Breast epithelium (tissue), 3 donors: ENCODE results near the gene WBP2NL.

Source experiments
- POLR2A ChIP-seq: fragments of 450-650 bp; IDR thresholded peaks from one replicate; pipeline ENCODE4 v1.6.1; 2016; ENCODE audit warnings: antibody characterized with exemption, mild to moderate bottlenecking, moderate library complexity
- POLR2AphosphoS5 ChIP-seq, 3 donors: sonication (generic); formaldehyde crosslinking; IDR thresholded peaks; one replicate each; pipeline ENCODE4 v1.6.1; 2017; ENCODE audit warnings: antibody characterized with exemption in 3 of 3
- TF ChIP-seq, protein P1 (sequence below), 3 donors: fragments of 450-650 bp; IDR thresholded peaks; one replicate each; pipeline ENCODE4 v1.5.1; 2016 to 2017; ENCODE audit warnings: antibody characterized with exemption in 3 of 3, mild to moderate bottlenecking in 3 of 3, moderate library complexity in 3 of 3

DNA sequence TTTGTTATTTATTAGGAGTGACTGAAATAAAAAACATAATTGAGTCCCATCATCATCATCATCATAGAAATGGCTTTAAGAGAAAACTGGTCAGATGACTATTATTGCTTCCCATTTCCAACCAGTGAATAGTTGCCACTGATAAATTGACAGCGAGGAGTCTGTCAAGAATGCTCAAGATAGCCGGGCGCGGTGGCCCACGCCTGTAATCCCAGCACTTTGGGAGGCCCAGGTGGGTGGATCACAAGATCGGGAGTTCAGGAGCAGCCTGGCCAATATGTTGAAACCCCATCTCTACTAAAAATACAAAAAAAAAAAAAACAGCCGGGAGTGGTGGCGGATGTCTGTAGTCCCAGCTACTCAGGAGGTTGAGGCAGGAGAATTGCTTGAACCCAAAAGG, 1.9 kb downstream of the WBP2NL start:
- TF ChIP-seq, protein P1, sequence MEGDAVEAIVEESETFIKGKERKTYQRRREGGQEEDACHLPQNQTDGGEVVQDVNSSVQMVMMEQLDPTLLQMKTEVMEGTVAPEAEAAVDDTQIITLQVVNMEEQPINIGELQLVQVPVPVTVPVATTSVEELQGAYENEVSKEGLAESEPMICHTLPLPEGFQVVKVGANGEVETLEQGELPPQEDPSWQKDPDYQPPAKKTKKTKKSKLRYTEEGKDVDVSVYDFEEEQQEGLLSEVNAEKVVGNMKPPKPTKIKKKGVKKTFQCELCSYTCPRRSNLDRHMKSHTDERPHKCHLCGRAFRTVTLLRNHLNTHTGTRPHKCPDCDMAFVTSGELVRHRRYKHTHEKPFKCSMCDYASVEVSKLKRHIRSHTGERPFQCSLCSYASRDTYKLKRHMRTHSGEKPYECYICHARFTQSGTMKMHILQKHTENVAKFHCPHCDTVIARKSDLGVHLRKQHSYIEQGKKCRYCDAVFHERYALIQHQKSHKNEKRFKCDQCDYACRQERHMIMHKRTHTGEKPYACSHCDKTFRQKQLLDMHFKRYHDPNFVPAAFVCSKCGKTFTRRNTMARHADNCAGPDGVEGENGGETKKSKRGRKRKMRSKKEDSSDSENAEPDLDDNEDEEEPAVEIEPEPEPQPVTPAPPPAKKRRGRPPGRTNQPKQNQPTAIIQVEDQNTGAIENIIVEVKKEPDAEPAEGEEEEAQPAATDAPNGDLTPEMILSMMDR (IDR thresholded peaks at IDR 0.05), result no peak
- TF ChIP-seq POLR2A (no peak), POLR2AphosphoS5 (IDR thresholded peaks at IDR 0.05) (no peak)
